Suprapubic skin (tissue), 4 donors: ENCODE measurements around the gene LRRC61. TPM values are rescaled to one million over a fixed set of nuclear protein-coding genes. Genes with fewer than 3 reads are reported as not detected.
A peak's percentile ranks its signal among the peaks of the same experiment; 100 is the strongest.

ENCODE experiments used
- DNase-seq, 2 donors: peaks; one replicate each; pipeline ENCODE4 v3.0.0-alpha.2; 2019; ENCODE audit warnings: low spot score in 2 of 2
- H3K27ac ChIP-seq: fragments of 200-600 bp; sonication (generic); one replicate; pipeline ENCODE4 v1.5.1; 2019
- H3K27me3 ChIP-seq: fragments of 200-600 bp; sonication (generic); one replicate; pipeline ENCODE4 v1.5.1; 2019
- H3K36me3 ChIP-seq: fragments of 200-600 bp; sonication (generic); one replicate; pipeline ENCODE4 v1.5.1; 2019
- H3K4me1 ChIP-seq: fragments of 200-600 bp; sonication (generic); one replicate; pipeline ENCODE4 v1.5.1; 2019
- H3K4me3 ChIP-seq: fragments of 200-600 bp; sonication (generic); one replicate; pipeline ENCODE4 v1.5.1; 2019; ENCODE audit warnings: mild to moderate bottlenecking
- H3K9me3 ChIP-seq: fragments of 200-600 bp; sonication (generic); one replicate; pipeline ENCODE4 v1.5.1; 2019
- CTCF ChIP-seq, 2 donors: fragments of 200-600 bp in 1 of 2; fragments of 450-650 bp in 1 of 2; sonication (generic) in 1 of 2; IDR thresholded peaks; one replicate each; pipeline ENCODE4 v1.5.1; 2016 to 2019; ENCODE audit warnings: antibody characterized with exemption in 2 of 2, mild to moderate bottlenecking in 1 of 2, moderate library complexity in 1 of 2
- EP300 ChIP-seq: sonication (generic); formaldehyde crosslinking; IDR thresholded peaks from one replicate; pipeline ENCODE4 v1.6.1; 2017; ENCODE audit warnings: antibody characterized with exemption
- POLR2A ChIP-seq, 2 donors: fragments of 450-650 bp; IDR thresholded peaks; one replicate each; pipeline ENCODE4 v1.6.1; 2017; ENCODE audit warnings: antibody characterized with exemption in 2 of 2, mild to moderate bottlenecking in 2 of 2, moderate library complexity in 2 of 2
- POLR2AphosphoS5 ChIP-seq, 3 donors: sonication (generic); formaldehyde crosslinking; IDR thresholded peaks; one replicate each; pipeline ENCODE4 v1.6.1; 2017; ENCODE audit warnings: antibody characterized with exemption in 3 of 3
- WGBS: methylation state at CpG from one replicate; pipeline ENCODE4 v1.1.5; 2018; 5-methylcytosine and 5-hydroxymethylcytosine counted together
- total RNA-seq, 4 donors: library from RNA; depleted of rRNA; stranded (reverse); fragments of >200 nt; gene quantifications; one replicate each; pipeline ENCODE4 v1.1.0, GENCODE V29; 2016

Gene LRRC61
- total RNA-seq, 4 donors from 2014 or later, result 7.9 to 29.0 (median 22.5) TPM

GRCh38 chr7:150355666-150356059 lies 32.5 kb downstream of the LRRC61 start:
- DNase-seq, result no peak
- Histone ChIP-seq H3K27ac (no peak overlapping the region), H3K4me1 (peaks cover 13% of the 10 kb centered on the region), H3K27me3 (no peaks in the 10 kb centered on the region), H3K4me3 (no peak overlapping the region), H3K9me3 (no peaks in the 10 kb centered on the region), H3K36me3 (no peaks in the 10 kb centered on the region)
- WGBS, result 84% methylated on average over 1 of the region's 1 CpG
- TF ChIP-seq POLR2A (IDR thresholded peaks at IDR 0.05) (no peak), POLR2AphosphoS5 (IDR thresholded peaks at IDR 0.05) (no peak)

GRCh38 chr7:150356265-150356897 lies 33.2 kb downstream of the LRRC61 start:
- TF ChIP-seq POLR2AphosphoS5 (IDR thresholded peaks at IDR 0.05), result no peak
- no peak for TF ChIP-seq POLR2A (IDR thresholded peaks at IDR 0.05)
- peak; percentile 34 to 38 for TF ChIP-seq CTCF (IDR thresholded peaks at IDR 0.05)
- Histone ChIP-seq H3K4me3 (no peak overlapping the region), H3K4me1 (peaks cover 11% of the 10 kb centered on the region), H3K27ac (no peak overlapping the region), H3K9me3 (no peaks in the 10 kb centered on the region), H3K27me3 (no peaks in the 10 kb centered on the region), H3K36me3 (no peaks in the 10 kb centered on the region)
- 39% methylated on average over 6 of the region's 6 CpGs for WGBS
- no peak for DNase-seq

- H3K27ac ChIP-seq, result no peak overlapping the region
These were observed 34.1 kb downstream of the LRRC61 start for GRCh38 chr7:150357270-150357669.

GRCh38 chr7:150357771-150358427 lies 34.7 kb downstream of the LRRC61 start:
- WGBS, result 72% methylated on average over 13 of the region's 13 CpGs
- H3K27me3 ChIP-seq, result no peaks in the 10 kb centered on the region
- H3K4me1 ChIP-seq, result peaks cover 7% of the 10 kb centered on the region
- no peak overlapping the region for H3K4me3 ChIP-seq
- no peaks in the 10 kb centered on the region for H3K36me3 ChIP-seq
- H3K27ac ChIP-seq, result no peak overlapping the region
- no peak for DNase-seq
- TF ChIP-seq EP300 (no peak), CTCF (IDR thresholded peaks at IDR 0.05) (no peak), POLR2AphosphoS5 (IDR thresholded peaks at IDR 0.05) (no peak), POLR2A (IDR thresholded peaks at IDR 0.05) (no peak)
- H3K9me3 ChIP-seq, result no peaks in the 10 kb centered on the region

More at GRCh38 chr7:150357270-150357669, 34.1 kb downstream of the LRRC61 start:
- Histone ChIP-seq H3K4me1 (peaks cover 7% of the 10 kb centered on the region), H3K4me3 (no peak overlapping the region), H3K36me3 (no peaks in the 10 kb centered on the region), H3K9me3 (no peaks in the 10 kb centered on the region), H3K27me3 (no peaks in the 10 kb centered on the region)
- no peak for DNase-seq
- TF ChIP-seq POLR2AphosphoS5 (IDR thresholded peaks at IDR 0.05) (no peak), EP300 (no peak), CTCF (IDR thresholded peaks at IDR 0.05) (no peak), POLR2A (IDR thresholded peaks at IDR 0.05) (no peak)
- 51% methylated on average over 9 of the region's 9 CpGs for WGBS

GRCh38 chr7:150358433-150358832 lies 35.3 kb downstream of the LRRC61 start:
- Histone ChIP-seq H3K9me3 (no peaks in the 10 kb centered on the region), H3K27me3 (no peaks in the 10 kb centered on the region), H3K4me1 (peaks cover 7% of the 10 kb centered on the region), H3K4me3 (no peak overlapping the region), H3K36me3 (no peaks in the 10 kb centered on the region), H3K27ac (no peak overlapping the region)
- TF ChIP-seq EP300, result no peak
- DNase-seq, result no peak
- 93% methylated on average over 4 of the region's 4 CpGs for WGBS

- no peak for TF ChIP-seq CTCF (IDR thresholded peaks at IDR 0.05)
- no peak for TF ChIP-seq EP300
- no peak for TF ChIP-seq POLR2AphosphoS5 (IDR thresholded peaks at IDR 0.05)
- no peak for TF ChIP-seq POLR2A (IDR thresholded peaks at IDR 0.05)
- Histone ChIP-seq H3K27ac (no peak overlapping the region), H3K4me3 (no peak overlapping the region), H3K27me3 (no peaks in the 10 kb centered on the region), H3K4me1 (peaks cover 7% of the 10 kb centered on the region), H3K36me3 (no peaks in the 10 kb centered on the region), H3K9me3 (no peaks in the 10 kb centered on the region)
- DNase-seq, result no peak
- 82% methylated on average over 4 of the region's 4 CpGs for whole genome bisulfite sequencing
These were observed 36.0 kb downstream of the LRRC61 start for GRCh38 chr7:150358988-150359621.
